ENCODE measurements around the gene PDX1.

PDX1 gene

GRCh38 chr13:27919934-27920676 is at the start of gene PDX1:
Gene PDX1, plus strand, starts transcription at chr13:27920000. Its CDS starts 139 bp downstream, at chr13:27920139.
- DNase-seq (peak; percentile 34), ATAC-seq (peak; percentile 58)

- no peak for ATAC-seq
- DNase-seq, result no peak
Measured at GRCh38 chr13:27878274-27878673, 41.5 kb upstream of the PDX1 start.

- ATAC-seq (no peak), DNase-seq (no peak)
Measured at GRCh38 chr13:27889471-27889870, 30.3 kb upstream of the PDX1 start.

GRCh38 chr13:27896726-27897125 is 23.1 kb upstream of the PDX1 start:
- no peak for ATAC-seq
- no peak for DNase-seq

GRCh38 chr13:27904719-27905118 is 15.1 kb upstream of the PDX1 start:
- ATAC-seq (no peak), DNase-seq (no peak)

- DNase-seq (no peak), ATAC-seq (no peak)
Measured at GRCh38 chr13:27905650-27906049, 14.2 kb upstream of the PDX1 start.

- no peak for ATAC-seq
- DNase-seq, result no peak
Measured at GRCh38 chr13:27907121-27907787, 12.5 kb upstream of the PDX1 start.

GRCh38 chr13:27909378-27909777 is 10.4 kb upstream of the PDX1 start:
- ATAC-seq, result no peak

GRCh38 chr13:27911521-27911920 is 8.3 kb upstream of the PDX1 start:
- no peak for DNase-seq
- no peak for ATAC-seq

More at GRCh38 chr13:27909378-27909777, 10.4 kb upstream of the PDX1 start:
- DNase-seq, result no peak

- no peak for ATAC-seq
- no peak for DNase-seq
Measured at GRCh38 chr13:27913160-27913559, 6.6 kb upstream of the PDX1 start.

- DNase-seq (no peak), ATAC-seq (no peak)
Measured at GRCh38 chr13:27915301-27916207, 4.2 kb upstream of the PDX1 start.

- ATAC-seq (no peak), DNase-seq (peak; percentile 18)
Measured at GRCh38 chr13:27917121-27917947, 2.5 kb upstream of the PDX1 start.

GRCh38 chr13:27918041-27918917 is 1.5 kb upstream of the PDX1 start:
- DNase-seq, result no peak
- ATAC-seq, result no peak

- ATAC-seq (no peak), DNase-seq (no peak)
Measured at GRCh38 chr13:27918918-27919658, 712 bp upstream of the PDX1 start.

- ATAC-seq (no peak), DNase-seq (no peak)
Measured at GRCh38 chr13:27919659-27919933, 204 bp upstream of the PDX1 start.

GRCh38 chr13:27920677-27921420 is 1.0 kb downstream of the PDX1 start:
- ATAC-seq, result no peak

GRCh38 chr13:27921421-27921960 is 1.7 kb downstream of the PDX1 start:
- DNase-seq (peak; percentile 27), ATAC-seq (peak; percentile 50)

More at GRCh38 chr13:27920677-27921420, 1.0 kb downstream of the PDX1 start:
- peak; percentile 16 for DNase-seq

GRCh38 chr13:27921961-27922882 is 2.4 kb downstream of the PDX1 start:
- ATAC-seq (no peak), DNase-seq (no peak)

Measured in stimulated activated naive CD8-positive, alpha-beta T cell treated with anti-CD3 and anti-CD28 coated beads, Interleukin-15, Interleukin-2, amounts not matched to agents 100 U/mL and 50 U/mL, for 24 hours (primary cell).